ENCODE data around the gene ADCY9. TPM values are rescaled to one million over a fixed set of nuclear protein-coding genes. Genes with fewer than 3 reads are reported as not detected.
"Not testable (repeated sequence)": the region's sequence is repeated elsewhere in the genome, so short reads cannot be mapped to it uniquely, and the experiment has no call there.

ADCY9 gene
- 10 to 100 TPM in 11 of 12 donors, not detected in 1; 12.3 to 17.8 (median 14.5) TPM for polyA plus RNA-seq (ENCODE audit: insufficient read length in 12 of 12)
- long read RNA-seq, donor 1 = 0 reads
- long read RNA-seq, donor 2 = 0 reads
- long read RNA-seq, donor 3 = 0 reads
- long read RNA-seq, donor 4 = 0 reads
- long read RNA-seq, donor 5, partial matches to known transcripts = 5 of 5 reads
- long read RNA-seq, donor 5, other reads (novel, unspliced or antisense) = 0 of 5 reads
- long read RNA-seq, donor 6, partial matches to known transcripts = 0 of 1 reads
- long read RNA-seq, donor 6, other reads (novel, unspliced or antisense) = 0 of 1 reads
- long read RNA-seq, donor 7 = 0 reads
- long read RNA-seq, donor 8 = 0 reads
- long read RNA-seq, donor 9 = 0 reads
- long read RNA-seq, donor 10 = 0 reads
- long read RNA-seq, donor 11 = 0 reads

- peak; percentile 77 for DNase-seq
These were observed at the start of gene ADCY9 for GRCh38 chr16:4116325-4117249. Gene ADCY9, minus strand, starts transcription at chr16:4116442. Its CDS starts 1,000 bp downstream, at chr16:4115442.

GRCh38 chr16:4160658-4161430, 44.6 kb upstream of the ADCY9 start:
- no peak for DNase-seq

- no peak for DNase-seq
These were observed 43.5 kb upstream of the ADCY9 start for GRCh38 chr16:4159726-4160125.

GRCh38 chr16:4158143-4159093, 42.2 kb upstream of the ADCY9 start:
- DNase-seq = no peak

- no peak for DNase-seq
These were observed 41.2 kb upstream of the ADCY9 start for GRCh38 chr16:4157376-4157825.

- DNase-seq = not testable (repeated sequence)
These were observed 40.3 kb upstream of the ADCY9 start for GRCh38 chr16:4156503-4156902.

- DNase-seq = not testable (repeated sequence)
These were observed 37.1 kb upstream of the ADCY9 start for GRCh38 chr16:4153364-4153763.

- no peak for DNase-seq
These were observed 36.0 kb upstream of the ADCY9 start for GRCh38 chr16:4152267-4152666.

GRCh38 chr16:4147236-4147635, 31.0 kb upstream of the ADCY9 start:
- DNase-seq = no peak

GRCh38 chr16:4142268-4142667, 26.0 kb upstream of the ADCY9 start:
- no peak for DNase-seq

- DNase-seq = no peak
These were observed 25.4 kb upstream of the ADCY9 start for GRCh38 chr16:4141604-4142003.

GRCh38 chr16:4140652-4141051, 24.4 kb upstream of the ADCY9 start:
- DNase-seq = no peak

GRCh38 chr16:4139968-4140367, 23.7 kb upstream of the ADCY9 start:
- no peak for DNase-seq

- DNase-seq = no peak
These were observed 22.5 kb upstream of the ADCY9 start for GRCh38 chr16:4138713-4139112.

- DNase-seq = no peak
These were observed 21.2 kb upstream of the ADCY9 start for GRCh38 chr16:4137438-4137837.

GRCh38 chr16:4136229-4136813, 20.1 kb upstream of the ADCY9 start:
- no peak for DNase-seq

GRCh38 chr16:4135537-4135936, 19.3 kb upstream of the ADCY9 start:
- no peak for DNase-seq

GRCh38 chr16:4133897-4134372, 17.7 kb upstream of the ADCY9 start:
- DNase-seq = no peak

GRCh38 chr16:4131621-4132020, 15.4 kb upstream of the ADCY9 start:
- no peak for DNase-seq
